ENCODE measurements around the gene ARAP2. TPM values are rescaled to one million over a fixed set of nuclear protein-coding genes. Genes with fewer than 3 reads are reported as not detected.

ARAP2 gene
- polyA plus RNA-seq, 1 experiment, result not detected

- no peaks in the 10 kb centered on the region for H3K27me3 ChIP-seq (ENCODE audit: control insufficient read depth, insufficient read depth, low read length)
- no peak overlapping the region for H3K4me3 ChIP-seq (ENCODE audit: low read depth, low read length)
- DNase-seq (ENCODE audit: low read depth), result no peak
- TF ChIP-seq, protein P1, sequence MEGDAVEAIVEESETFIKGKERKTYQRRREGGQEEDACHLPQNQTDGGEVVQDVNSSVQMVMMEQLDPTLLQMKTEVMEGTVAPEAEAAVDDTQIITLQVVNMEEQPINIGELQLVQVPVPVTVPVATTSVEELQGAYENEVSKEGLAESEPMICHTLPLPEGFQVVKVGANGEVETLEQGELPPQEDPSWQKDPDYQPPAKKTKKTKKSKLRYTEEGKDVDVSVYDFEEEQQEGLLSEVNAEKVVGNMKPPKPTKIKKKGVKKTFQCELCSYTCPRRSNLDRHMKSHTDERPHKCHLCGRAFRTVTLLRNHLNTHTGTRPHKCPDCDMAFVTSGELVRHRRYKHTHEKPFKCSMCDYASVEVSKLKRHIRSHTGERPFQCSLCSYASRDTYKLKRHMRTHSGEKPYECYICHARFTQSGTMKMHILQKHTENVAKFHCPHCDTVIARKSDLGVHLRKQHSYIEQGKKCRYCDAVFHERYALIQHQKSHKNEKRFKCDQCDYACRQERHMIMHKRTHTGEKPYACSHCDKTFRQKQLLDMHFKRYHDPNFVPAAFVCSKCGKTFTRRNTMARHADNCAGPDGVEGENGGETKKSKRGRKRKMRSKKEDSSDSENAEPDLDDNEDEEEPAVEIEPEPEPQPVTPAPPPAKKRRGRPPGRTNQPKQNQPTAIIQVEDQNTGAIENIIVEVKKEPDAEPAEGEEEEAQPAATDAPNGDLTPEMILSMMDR (IDR thresholded peaks at IDR 0.05; ENCODE audit: insufficient read depth, low read depth, low read length), result no peak
- POLR2A ChIA-PET, result no interaction called here
- CTCF ChIA-PET, result no interaction called here
- no peaks in the 10 kb centered on the region for H3K36me3 ChIP-seq (ENCODE audit: control insufficient read depth, insufficient read depth, low read length)
These were observed 106.1 kb downstream of the ARAP2 start for GRCh38 chr4:36138220-36138619.

DNA sequence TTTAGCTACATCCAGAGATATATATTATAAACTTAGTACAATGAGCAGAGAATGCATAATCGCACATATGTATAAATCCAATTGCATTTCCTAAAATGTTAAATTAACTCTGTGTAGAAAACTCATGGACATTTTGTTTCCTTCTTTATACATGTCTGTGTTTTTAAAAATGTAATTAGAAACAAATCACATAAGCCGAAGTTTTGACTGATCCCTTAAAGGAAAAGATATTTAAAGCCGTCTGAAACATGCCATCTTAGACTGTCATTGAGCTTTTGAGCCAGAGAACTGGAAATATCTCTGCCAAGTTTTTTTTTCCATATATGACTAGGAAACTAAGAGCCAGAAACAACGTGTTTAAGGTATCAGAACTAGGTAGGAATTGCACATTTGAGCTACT is 107.0 kb downstream of the ARAP2 start:
- Histone ChIP-seq H3K36me3 (ENCODE audit: control insufficient read depth, insufficient read depth, low read length) (no peaks in the 10 kb centered on the region), H3K27me3 (ENCODE audit: control insufficient read depth, insufficient read depth, low read length) (no peaks in the 10 kb centered on the region), H3K4me3 (ENCODE audit: low read depth, low read length) (no peak overlapping the region)
- DNase-seq (ENCODE audit: low read depth), result no peak
- ChIA-PET CTCF (no interaction called here), POLR2A (no interaction called here)
- TF ChIP-seq, protein P1 (IDR thresholded peaks at IDR 0.05; ENCODE audit: insufficient read depth, low read depth, low read length), result no peak

- DNase-seq (ENCODE audit: low read depth), result no peak
- TF ChIP-seq, protein P1 (IDR thresholded peaks at IDR 0.05; ENCODE audit: insufficient read depth, low read depth, low read length), result no peak
- ChIA-PET POLR2A (no interaction called here), CTCF (no interaction called here)
- no peaks in the 10 kb centered on the region for H3K36me3 ChIP-seq (ENCODE audit: control insufficient read depth, insufficient read depth, low read length)
- H3K4me3 ChIP-seq (ENCODE audit: low read depth, low read length), result no peak overlapping the region
- H3K27me3 ChIP-seq (ENCODE audit: control insufficient read depth, insufficient read depth, low read length), result no peaks in the 10 kb centered on the region
These were observed 110.7 kb downstream of the ARAP2 start for GRCh38 chr4:36133658-36134057.

DNA sequence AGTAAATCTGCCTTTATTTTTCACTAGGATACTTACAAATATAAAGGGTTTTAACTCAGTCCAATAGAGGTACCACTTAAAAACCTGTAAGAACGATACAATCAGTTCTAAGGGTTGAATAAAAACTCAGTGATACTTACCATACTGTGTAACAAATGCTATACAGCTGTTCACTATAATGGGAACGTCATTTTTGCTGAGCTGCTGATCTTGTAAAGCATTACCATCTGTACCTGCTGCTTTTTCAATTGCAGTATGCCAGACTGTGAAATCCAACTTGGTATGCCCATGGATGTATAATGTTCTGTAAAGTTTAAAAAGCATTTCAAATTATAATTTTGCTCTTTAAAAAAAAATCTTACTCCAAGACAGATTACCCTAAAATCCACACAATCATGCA is 111.2 kb downstream of the ARAP2 start:
- POLR2A ChIA-PET, result no interaction called here

DNA sequence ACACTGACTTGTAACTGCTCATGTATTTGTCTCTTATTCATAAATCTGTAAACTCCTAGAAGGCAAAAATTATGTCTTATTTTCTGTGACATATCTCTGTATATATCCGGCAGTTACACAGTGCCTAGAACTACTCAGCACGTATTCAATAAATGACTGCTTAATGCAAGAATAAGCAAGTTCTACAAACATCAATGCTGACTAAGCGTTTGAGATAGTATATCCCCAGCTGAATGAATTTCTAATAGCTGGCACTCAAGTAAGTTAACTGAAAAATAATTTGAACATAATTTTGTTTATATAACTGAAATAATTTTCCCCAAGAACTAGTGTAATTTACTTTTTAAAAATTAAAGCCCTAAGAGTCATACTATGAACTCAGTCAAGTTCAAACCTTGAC is 113.7 kb downstream of the ARAP2 start:
- no peak for DNase-seq (ENCODE audit: low read depth)
- no peak overlapping the region for H3K4me3 ChIP-seq (ENCODE audit: low read depth, low read length)
- TF ChIP-seq, protein P1 (IDR thresholded peaks at IDR 0.05; ENCODE audit: insufficient read depth, low read depth, low read length), result no peak
- no peaks in the 10 kb centered on the region for H3K36me3 ChIP-seq (ENCODE audit: control insufficient read depth, insufficient read depth, low read length)
- ChIA-PET CTCF (no interaction called here), POLR2A (no interaction called here)
- H3K27me3 ChIP-seq (ENCODE audit: control insufficient read depth, insufficient read depth, low read length), result no peaks in the 10 kb centered on the region

More for the DNA sequence above, 111.2 kb downstream of the ARAP2 start:
- TF ChIP-seq, protein P1 (IDR thresholded peaks at IDR 0.05; ENCODE audit: insufficient read depth, low read depth, low read length), result no peak
- H3K36me3 ChIP-seq (ENCODE audit: control insufficient read depth, insufficient read depth, low read length), result no peaks in the 10 kb centered on the region
- no peak overlapping the region for H3K4me3 ChIP-seq (ENCODE audit: low read depth, low read length)
- H3K27me3 ChIP-seq (ENCODE audit: control insufficient read depth, insufficient read depth, low read length), result no peaks in the 10 kb centered on the region
- CTCF ChIA-PET, result no interaction called here
- no peak for DNase-seq (ENCODE audit: low read depth)

Data from BJ (cell line).